NCI-H82 treated with DMSO at 0.1 percent for 48 hours (cell line): ENCODE measurements around the gene ANKRD13B.
A peak's percentile ranks its signal among the peaks of the same experiment; 100 is the strongest.

Experiments
- DNase-seq: peaks from one replicate; lab custom pipeline; 2025; ENCODE audit not compliant: unreplicated experiment; lab: John Stamatoyannopoulos, UW

ANKRD13B gene

GRCh38 chr17:29616300-29617048 is 23.5 kb downstream of the ANKRD13B start:
- DNase-seq = no peak

DNA sequence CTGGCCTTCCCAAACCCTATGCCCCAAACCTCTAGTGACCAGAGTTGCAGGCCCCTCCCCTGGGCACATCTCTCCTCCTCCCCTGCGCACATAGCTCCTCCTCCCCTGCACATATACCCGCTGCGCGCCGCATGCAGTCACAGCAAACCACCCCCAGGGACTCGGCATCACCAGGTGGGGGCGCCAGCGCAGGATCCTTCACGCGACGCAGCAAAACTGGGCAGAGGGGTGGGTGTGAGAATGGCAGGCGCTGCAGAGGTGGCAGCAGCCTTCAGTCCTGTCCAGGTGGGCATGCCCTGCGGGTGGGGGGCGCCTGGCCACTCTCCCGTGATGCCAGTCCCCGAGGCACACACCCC is 24.2 kb downstream of the ANKRD13B start:
- peak; percentile 78 for DNase-seq

- DNase-seq = peak; percentile 46
Observed at GRCh38 chr17:29617481-29618271, 24.7 kb downstream of the ANKRD13B start.

GRCh38 chr17:29618272-29619065 is 25.5 kb downstream of the ANKRD13B start:
- DNase-seq = no peak

- DNase-seq = no peak
Observed at GRCh38 chr17:29619251-29619650, 26.3 kb downstream of the ANKRD13B start.

- no peak for DNase-seq
Observed at GRCh38 chr17:29620271-29620670, 27.3 kb downstream of the ANKRD13B start.

- DNase-seq = no peak
Observed at GRCh38 chr17:29620779-29621500, 28.0 kb downstream of the ANKRD13B start.

DNA sequence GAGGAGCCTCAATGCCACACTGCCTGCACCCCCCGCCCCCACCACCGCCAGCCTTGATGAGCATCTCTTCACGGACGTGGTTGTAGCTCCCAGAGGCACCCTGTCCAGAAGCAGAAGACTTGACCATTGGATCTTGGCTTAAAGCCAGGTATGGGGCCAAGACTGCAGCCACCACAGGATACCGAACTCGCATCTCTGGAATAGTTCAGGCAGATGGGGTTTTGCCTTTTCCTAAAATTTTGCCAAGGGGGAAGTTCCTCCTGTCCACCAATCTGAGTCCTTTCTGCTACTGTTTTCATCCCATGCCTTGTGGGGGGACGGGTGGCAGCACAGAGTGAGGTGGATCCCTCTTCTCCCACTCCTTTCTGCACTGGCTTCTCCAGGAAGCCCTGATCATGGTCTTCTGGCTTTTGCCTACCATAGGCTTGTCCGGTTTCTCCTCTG is 28.8 kb downstream of the ANKRD13B start:
- DNase-seq = no peak

DNA sequence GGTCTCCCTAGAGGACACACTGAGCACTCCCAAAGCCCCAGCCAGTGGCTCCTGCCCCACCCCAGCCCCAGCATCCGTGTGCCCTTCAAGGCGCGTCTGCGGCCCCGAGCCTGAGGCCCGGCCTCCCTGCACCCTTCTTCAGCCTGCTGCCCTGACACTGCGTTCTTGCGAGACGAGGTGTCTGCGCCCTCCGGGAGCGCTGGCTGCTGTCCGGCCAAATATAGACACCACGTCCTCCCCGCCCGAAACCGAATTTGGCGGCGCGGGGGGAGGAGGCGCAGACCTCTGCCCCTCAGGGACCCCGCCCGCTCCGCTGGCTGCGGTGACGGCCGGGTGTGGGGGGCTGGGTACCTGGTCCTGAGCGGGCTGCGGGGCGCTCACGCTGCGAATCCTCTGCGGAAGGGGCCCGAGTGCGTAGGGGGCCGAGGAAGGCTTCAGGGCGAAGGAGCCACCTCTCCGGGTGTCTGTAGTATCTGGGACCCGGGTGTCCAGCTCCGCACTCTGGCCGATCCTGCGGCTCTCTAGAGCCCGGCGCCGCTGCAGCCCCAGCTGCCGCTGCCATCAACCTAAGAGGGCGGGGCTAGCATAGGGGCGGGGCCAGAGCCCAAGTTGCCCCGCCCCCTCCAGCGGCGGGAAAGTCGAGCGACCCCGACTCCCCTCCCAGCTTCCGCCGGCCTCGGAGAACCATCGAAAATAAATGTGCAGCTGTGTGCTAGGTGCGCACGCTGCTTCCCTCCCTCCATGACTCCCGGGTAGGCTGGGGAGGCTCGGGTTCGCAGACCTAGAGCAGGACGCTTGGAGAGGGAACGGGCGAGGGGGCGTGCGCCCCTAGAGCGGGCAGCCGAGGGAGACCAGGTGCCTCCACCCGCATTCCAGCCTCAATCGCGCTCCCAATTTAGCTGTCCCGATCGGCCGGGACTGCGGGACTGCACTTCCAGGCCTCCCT is 29.7 kb downstream of the ANKRD13B start, which contains the start of gene CORO6:
Gene CORO6, minus strand, starts transcription at position 576 of the 946 bp plus-strand sequence. CDS start 1,491 bp downstream, outside the sequence.
- DNase-seq = peak; percentile 12

- no peak for DNase-seq
Observed at GRCh38 chr17:29623283-29623647, 30.3 kb downstream of the ANKRD13B start.

DNA sequence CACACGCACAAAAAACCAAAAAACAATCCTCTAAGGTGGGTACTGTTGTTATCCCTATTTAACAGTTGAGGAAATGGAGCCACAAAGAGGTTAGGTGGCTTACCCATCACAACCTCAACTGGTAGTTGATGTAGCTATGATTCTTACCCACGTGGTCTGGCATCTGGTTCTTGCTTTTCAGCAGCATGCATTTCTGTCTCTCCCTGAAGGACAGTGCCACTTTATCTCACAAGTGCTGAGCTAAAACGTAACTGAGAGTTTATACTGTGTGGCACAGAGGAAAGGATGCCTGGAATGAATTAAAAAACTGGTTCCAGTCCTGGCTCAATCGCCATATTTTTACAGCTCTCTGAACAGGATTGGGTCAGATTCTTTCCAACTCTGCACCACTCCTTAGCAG is 31.7 kb downstream of the ANKRD13B start:
- DNase-seq = no peak

DNA sequence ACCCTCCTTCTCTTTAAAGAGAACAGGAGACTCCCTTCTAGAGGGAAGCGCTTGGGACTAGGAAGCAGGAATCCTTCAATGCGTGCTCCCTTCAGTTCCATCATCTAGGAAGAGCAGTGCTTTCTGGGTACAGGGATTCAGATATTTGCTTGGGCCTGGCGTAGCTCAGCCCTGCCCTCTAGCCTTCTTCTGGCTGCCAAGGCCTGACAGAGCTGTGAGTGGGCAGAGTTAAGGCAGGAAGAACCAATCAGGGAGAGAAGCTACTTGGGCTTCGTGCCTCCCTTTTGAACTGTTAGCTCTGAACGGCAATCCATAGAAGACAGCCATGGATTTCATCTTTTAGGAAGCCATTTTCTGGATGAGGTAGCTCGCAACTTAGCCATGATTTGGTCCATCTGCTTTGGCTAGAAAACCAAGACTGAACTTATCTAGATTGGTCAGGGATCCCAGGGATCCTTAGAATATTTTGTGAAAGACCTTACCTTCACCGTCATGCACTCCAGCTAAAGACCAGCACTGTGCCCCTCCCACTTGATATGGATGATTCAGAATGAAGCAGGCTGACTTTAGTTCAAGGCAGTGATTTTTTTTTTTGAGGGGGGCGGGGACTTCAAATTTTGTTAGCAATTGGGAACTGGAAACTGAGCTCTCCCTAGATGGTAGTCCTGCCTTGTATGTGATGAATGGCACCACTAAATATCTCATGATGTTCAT is 32.3 kb downstream of the ANKRD13B start:
- DNase-seq = no peak

- no peak for DNase-seq
Observed at GRCh38 chr17:29627951-29628350, 35.0 kb downstream of the ANKRD13B start.

GRCh38 chr17:29628644-29629043 is 35.7 kb downstream of the ANKRD13B start:
- no peak for DNase-seq

DNA sequence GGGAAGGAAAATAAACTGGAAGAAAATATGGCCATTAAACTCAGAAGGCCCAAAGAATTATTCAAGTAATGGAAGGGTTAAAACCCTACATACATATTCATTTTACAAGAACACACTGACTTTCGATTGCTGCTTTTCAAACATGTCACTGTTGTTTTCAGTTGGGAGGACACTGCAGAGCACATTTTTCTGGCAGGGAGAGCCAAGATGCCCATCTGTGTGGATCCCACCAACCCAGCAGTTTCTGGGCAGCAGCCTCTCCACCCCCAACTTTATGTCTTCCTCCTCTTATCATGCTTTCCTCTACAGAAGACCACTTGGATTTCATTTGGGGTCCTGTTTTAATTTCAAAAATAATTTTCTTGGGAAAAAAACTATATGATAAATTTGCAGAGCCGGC is 36.9 kb downstream of the ANKRD13B start:
- no peak for DNase-seq

GRCh38 chr17:29630630-29631193 is 37.8 kb downstream of the ANKRD13B start:
- DNase-seq = no peak

DNA sequence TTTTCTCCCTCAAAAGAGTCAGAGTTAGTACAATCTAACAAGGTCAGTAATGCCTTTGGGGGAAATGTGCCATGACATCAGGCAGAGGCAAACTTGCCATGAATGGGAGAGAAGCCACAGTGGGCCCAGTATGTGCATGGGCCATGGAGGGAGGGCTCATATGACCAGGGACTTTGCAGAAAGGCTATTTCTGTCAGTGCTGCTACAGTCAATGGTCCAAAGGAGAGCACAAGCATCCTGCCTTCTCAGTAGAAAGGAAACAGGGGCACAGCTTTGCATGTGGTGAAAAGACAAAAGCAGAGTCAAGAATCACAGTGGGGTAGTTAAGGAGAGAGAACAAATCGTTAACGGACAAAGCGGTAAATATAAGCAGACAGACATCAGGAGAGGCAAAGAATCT is 41.0 kb downstream of the ANKRD13B start:
- no peak for DNase-seq

GRCh38 chr17:29640413-29640812 is 47.5 kb downstream of the ANKRD13B start:
- no peak for DNase-seq
